ENCODE results near the gene ACE2. TPM values are rescaled to one million over a fixed set of nuclear protein-coding genes. Genes with fewer than 3 reads are reported as not detected.

The ACE2 gene
- total and polyA plus RNA-seq, 2 donors (not counting 1 experiment from before 2014, with no cell fraction given) = not detected

DNA sequence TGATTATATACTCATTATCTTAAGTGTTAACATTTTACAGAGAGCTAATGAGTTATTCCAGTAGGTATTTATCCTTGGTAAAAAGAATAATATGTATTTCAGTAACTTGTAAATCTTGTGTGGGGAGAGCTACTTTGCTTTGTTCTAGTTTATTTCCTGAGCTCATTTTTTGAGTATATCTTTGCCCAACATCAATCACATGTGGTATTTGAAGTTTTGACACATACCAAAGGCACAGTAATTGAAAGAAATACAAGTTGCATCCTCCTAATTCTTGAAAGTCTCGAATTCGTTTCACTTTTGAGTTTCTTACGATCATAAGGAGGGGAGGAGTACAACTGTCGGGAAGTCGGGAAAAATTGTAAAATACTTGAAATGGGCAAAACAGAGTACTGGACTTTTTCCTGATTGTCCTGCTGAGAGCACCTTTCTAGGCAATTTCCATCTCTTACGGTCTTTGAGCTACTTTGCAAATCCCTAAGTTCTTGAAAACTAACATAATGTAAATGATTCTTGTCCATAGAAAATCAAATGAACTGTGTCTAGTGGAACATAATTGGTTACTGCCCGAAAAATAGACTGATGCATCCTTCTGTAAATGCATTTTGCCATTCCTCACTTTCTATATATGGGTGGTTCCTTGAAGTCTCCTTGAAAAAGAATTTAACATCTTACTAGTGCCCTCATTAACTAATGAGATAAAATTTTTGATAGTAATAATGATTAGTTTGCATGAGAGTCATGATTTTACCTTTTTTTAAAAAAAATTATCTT, 43.2 kb upstream of the ACE2 start:
- TF ChIP-seq, protein P1, sequence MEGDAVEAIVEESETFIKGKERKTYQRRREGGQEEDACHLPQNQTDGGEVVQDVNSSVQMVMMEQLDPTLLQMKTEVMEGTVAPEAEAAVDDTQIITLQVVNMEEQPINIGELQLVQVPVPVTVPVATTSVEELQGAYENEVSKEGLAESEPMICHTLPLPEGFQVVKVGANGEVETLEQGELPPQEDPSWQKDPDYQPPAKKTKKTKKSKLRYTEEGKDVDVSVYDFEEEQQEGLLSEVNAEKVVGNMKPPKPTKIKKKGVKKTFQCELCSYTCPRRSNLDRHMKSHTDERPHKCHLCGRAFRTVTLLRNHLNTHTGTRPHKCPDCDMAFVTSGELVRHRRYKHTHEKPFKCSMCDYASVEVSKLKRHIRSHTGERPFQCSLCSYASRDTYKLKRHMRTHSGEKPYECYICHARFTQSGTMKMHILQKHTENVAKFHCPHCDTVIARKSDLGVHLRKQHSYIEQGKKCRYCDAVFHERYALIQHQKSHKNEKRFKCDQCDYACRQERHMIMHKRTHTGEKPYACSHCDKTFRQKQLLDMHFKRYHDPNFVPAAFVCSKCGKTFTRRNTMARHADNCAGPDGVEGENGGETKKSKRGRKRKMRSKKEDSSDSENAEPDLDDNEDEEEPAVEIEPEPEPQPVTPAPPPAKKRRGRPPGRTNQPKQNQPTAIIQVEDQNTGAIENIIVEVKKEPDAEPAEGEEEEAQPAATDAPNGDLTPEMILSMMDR (conservative IDR thresholded peaks at IDR 0.05 in 1 of 2, IDR thresholded peaks at IDR 0.05 in 1 of 2; ENCODE audit: low read depth in 1 of 2, low read length in 2 of 2) = no peak
- no peak for TF ChIP-seq EZH2 (IDR thresholded peaks at IDR 0.05; ENCODE audit: low read length, missing control alignments)
- Histone ChIP-seq H3K4me3 (replicated peaks in 1 of 4; ENCODE audit: control extremely low read depth in 1 of 4, insufficient read depth in 1 of 4, low read depth in 3 of 4, low read length in 4 of 4) (no peak overlapping the region), H3K27ac (ENCODE audit: insufficient read depth, low read length) (no peak overlapping the region)

GRCh38 chrX:15631637-15632036, 30.9 kb upstream of the ACE2 start:
- H3K79me2 ChIP-seq (ENCODE audit: control insufficient read depth, insufficient read depth, low read length) = no peaks in the 10 kb centered on the region
- no peaks in the 10 kb centered on the region for H3K4me1 ChIP-seq (ENCODE audit: control insufficient read depth, extremely low read depth, insufficient read depth, low read length)
- H3K4me2 ChIP-seq (ENCODE audit: extremely low read depth, insufficient read depth, low read length) = no peak overlapping the region
- peaks cover 1% of the 10 kb centered on the region for H4K20me1 ChIP-seq (ENCODE audit: control insufficient read depth, extremely low read depth, insufficient read depth, low read length)
- no peak overlapping the region for H2AFZ ChIP-seq (ENCODE audit: low read length)
- no peaks in the 10 kb centered on the region for H3K9me3 ChIP-seq (ENCODE audit: control insufficient read depth, insufficient read depth, low read depth, low read length)
- no peaks in the 10 kb centered on the region for H3K36me3 ChIP-seq (ENCODE audit: control insufficient read depth, insufficient read depth, low read length)
- DNase-seq (ENCODE audit: low read depth in 2 of 2) = no peak
- H3K27me3 ChIP-seq (ENCODE audit: control insufficient read depth, insufficient read depth, low read length) = no peaks in the 10 kb centered on the region
- TF ChIP-seq, protein P1 (conservative IDR thresholded peaks at IDR 0.05 in 1 of 2, IDR thresholded peaks at IDR 0.05 in 1 of 2; ENCODE audit: low read depth in 1 of 2, low read length in 2 of 2) = no peak
- no peak for TF ChIP-seq EZH2 (IDR thresholded peaks at IDR 0.05; ENCODE audit: low read length, missing control alignments)
- no peak overlapping the region for H3K9ac ChIP-seq (ENCODE audit: insufficient read depth, low read length)
- H3K4me3 ChIP-seq (replicated peaks in 1 of 4; ENCODE audit: control extremely low read depth in 1 of 4, insufficient read depth in 1 of 4, low read depth in 3 of 4, low read length in 4 of 4) = no peak overlapping the region
- no peak overlapping the region for H3K27ac ChIP-seq (ENCODE audit: insufficient read depth, low read length)

More for the DNA sequence above, 43.2 kb upstream of the ACE2 start:
- Histone ChIP-seq H3K79me2 (ENCODE audit: control insufficient read depth, insufficient read depth, low read length) (no peaks in the 10 kb centered on the region), H3K9me3 (ENCODE audit: control insufficient read depth, insufficient read depth, low read depth, low read length) (no peaks in the 10 kb centered on the region), H3K4me1 (ENCODE audit: control insufficient read depth, extremely low read depth, insufficient read depth, low read length) (no peaks in the 10 kb centered on the region), H2AFZ (ENCODE audit: low read length) (no peak overlapping the region), H3K36me3 (ENCODE audit: control insufficient read depth, insufficient read depth, low read length) (no peaks in the 10 kb centered on the region), H3K27me3 (ENCODE audit: control insufficient read depth, insufficient read depth, low read length) (no peaks in the 10 kb centered on the region), H3K9ac (ENCODE audit: insufficient read depth, low read length) (no peak overlapping the region), H4K20me1 (ENCODE audit: control insufficient read depth, extremely low read depth, insufficient read depth, low read length) (no peaks in the 10 kb centered on the region), H3K4me2 (ENCODE audit: extremely low read depth, insufficient read depth, low read length) (no peak overlapping the region)
- DNase-seq (ENCODE audit: low read depth in 2 of 2) = no peak

DNA sequence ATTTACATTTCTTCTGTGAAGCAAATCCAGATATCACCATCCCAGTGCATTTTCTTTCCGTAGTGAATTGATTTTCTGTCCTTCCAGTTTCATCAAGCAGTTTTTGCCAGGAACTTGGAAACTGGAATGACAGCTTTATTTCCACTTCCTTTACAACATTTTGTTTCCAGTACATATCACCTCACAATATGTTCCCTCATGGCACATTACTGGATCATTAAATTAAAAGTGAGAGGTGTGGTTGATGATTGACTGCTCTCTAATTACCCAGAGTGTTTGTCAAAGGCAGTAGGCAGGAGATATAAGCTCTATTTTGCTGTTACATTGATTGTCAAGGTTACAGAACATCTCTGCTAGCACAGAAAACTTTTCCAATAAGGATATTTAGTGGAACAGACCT, 22.3 kb upstream of the ACE2 start:
- no peaks in the 10 kb centered on the region for H3K36me3 ChIP-seq (ENCODE audit: control insufficient read depth, insufficient read depth, low read length)
- H3K4me1 ChIP-seq (ENCODE audit: control insufficient read depth, extremely low read depth, insufficient read depth, low read length) = no peaks in the 10 kb centered on the region
- H3K4me2 ChIP-seq (ENCODE audit: extremely low read depth, insufficient read depth, low read length) = no peak overlapping the region
- no peak overlapping the region for H3K27ac ChIP-seq (ENCODE audit: insufficient read depth, low read length)
- no peak overlapping the region for H3K9ac ChIP-seq (ENCODE audit: insufficient read depth, low read length)
- DNase-seq (ENCODE audit: low read depth in 2 of 2) = no peak
- H3K4me3 ChIP-seq (replicated peaks in 1 of 4; ENCODE audit: control extremely low read depth in 1 of 4, insufficient read depth in 1 of 4, low read depth in 3 of 4, low read length in 4 of 4) = no peak overlapping the region
- TF ChIP-seq EZH2 (IDR thresholded peaks at IDR 0.05; ENCODE audit: low read length, missing control alignments) = no peak
- TF ChIP-seq, protein P1 (conservative IDR thresholded peaks at IDR 0.05 in 1 of 2, IDR thresholded peaks at IDR 0.05 in 1 of 2; ENCODE audit: low read depth in 1 of 2, low read length in 2 of 2) = no peak
- no peaks in the 10 kb centered on the region for H3K79me2 ChIP-seq (ENCODE audit: control insufficient read depth, insufficient read depth, low read length)
- no peaks in the 10 kb centered on the region for H3K9me3 ChIP-seq (ENCODE audit: control insufficient read depth, insufficient read depth, low read depth, low read length)
- H4K20me1 ChIP-seq (ENCODE audit: control insufficient read depth, extremely low read depth, insufficient read depth, low read length) = peaks cover 1% of the 10 kb centered on the region
- H3K27me3 ChIP-seq (ENCODE audit: control insufficient read depth, insufficient read depth, low read length) = no peaks in the 10 kb centered on the region
- no peak overlapping the region for H2AFZ ChIP-seq (ENCODE audit: low read length)
